H1 (cell line): Measurements from ENCODE around the gene TLR10. TPM values are rescaled to one million over a fixed set of nuclear protein-coding genes. Genes with fewer than 3 reads are reported as not detected.

Experiments
- BRCA1 ChIP-seq: IDR thresholded peaks from 2 replicates; pipeline ENCODE4 v1.6.1; 2012; ENCODE audit warnings: low read depth, low read length, improper control_type of control experiment
- CTBP2 ChIP-seq: IDR thresholded peaks from 2 replicates; pipeline ENCODE4 v1.7.0; 2011; ENCODE audit warnings: borderline replicate concordance, mild to moderate bottlenecking, moderate library complexity, mixed read lengths, low read length; ENCODE audit not compliant: insufficient read depth, insufficient read length
- EZH2 ChIP-seq: fragments of 200-600 bp; sonication (generic); IDR thresholded peaks from 2 replicates; pipeline ENCODE4 v1.7.1; 2012; ENCODE audit warnings: low read depth, mild to moderate bottlenecking, moderate library complexity, low read length, inconsistent platforms; ENCODE audit not compliant: severe bottlenecking
- KDM5A ChIP-seq: fragments of 200-600 bp; IDR thresholded peaks from 2 replicates; pipeline ENCODE4 v1.7.1; 2012; ENCODE audit warnings: mild to moderate bottlenecking, low read length, inconsistent platforms, mixed read lengths
- RNF2 ChIP-seq: fragments of 200-900, 300-1000 bp; sonication (generic); IDR thresholded peaks from 2 replicates; pipeline ENCODE4 v1.7.1; 2016; ENCODE audit warnings: borderline replicate concordance, low read depth, mild to moderate bottlenecking, antibody characterized with exemption, low read length; ENCODE audit not compliant: poor library complexity, severe bottlenecking; ENCODE audit errors: missing control alignments
- SAP30 ChIP-seq: fragments of 300-600 bp; sonication (generic); IDR thresholded peaks from 2 replicates; pipeline ENCODE4 v1.7.1; 2012; ENCODE audit warnings: low read length, moderate library complexity, mild to moderate bottlenecking, inconsistent platforms; ENCODE audit not compliant: insufficient read depth, insufficient replicate concordance
- TAF1 ChIP-seq: IDR thresholded peaks from 2 replicates; pipeline ENCODE4 v1.6.1; 2011; ENCODE audit warnings: mild to moderate bottlenecking, low read depth, low read length
- polyA plus RNA-seq, 7 experiments: library from polyadenylated mRNA; depleted of rRNA in 3 of 7; stranded (reverse) in 5 of 7; unstranded in 2 of 7; fragments of >200 nt in 5 of 7; fragments of 200-250 nt in 2 of 7; gene quantifications; 1 replicate in 5 of 7; 2 replicates in 1 of 7; 4 replicates in 1 of 7; pipeline versions ENCODE4 v1.2.1 to v1.2.3, GENCODE V29; 2011 to 2013; ENCODE audit warnings: missing spikeins in 2 of 7, mixed read lengths in 2 of 7
- total RNA-seq: library from RNA; stranded (reverse); fragmentation: NEBNext Ultra II Directional; extraction: Animal tissue kit (Norgen Biotek cat#: 25700); gene quantifications from 2 replicates; pipeline ENCODE4 v1.2.1, GENCODE V29; 2021
- TF ChIP-seq, protein P1 (sequence below): fragments of 300-600 bp; sonication (generic); IDR thresholded peaks from 2 replicates; pipeline ENCODE4 v1.7.1; 2012; ENCODE audit warnings: low read length, moderate library complexity, mild to moderate bottlenecking, inconsistent platforms; ENCODE audit not compliant: insufficient replicate concordance
- TF ChIP-seq, protein P2 (sequence below): IDR thresholded peaks from 2 replicates; pipeline ENCODE4 v1.6.1; 2011; ENCODE audit warnings: low read length, improper control_type of control experiment

Gene TLR10
- total and polyA plus RNA-seq, 2 of the 8 experiments (the other 6 are each of a cell fraction or from before 2014, with no cell fraction given): not detected

DNA sequence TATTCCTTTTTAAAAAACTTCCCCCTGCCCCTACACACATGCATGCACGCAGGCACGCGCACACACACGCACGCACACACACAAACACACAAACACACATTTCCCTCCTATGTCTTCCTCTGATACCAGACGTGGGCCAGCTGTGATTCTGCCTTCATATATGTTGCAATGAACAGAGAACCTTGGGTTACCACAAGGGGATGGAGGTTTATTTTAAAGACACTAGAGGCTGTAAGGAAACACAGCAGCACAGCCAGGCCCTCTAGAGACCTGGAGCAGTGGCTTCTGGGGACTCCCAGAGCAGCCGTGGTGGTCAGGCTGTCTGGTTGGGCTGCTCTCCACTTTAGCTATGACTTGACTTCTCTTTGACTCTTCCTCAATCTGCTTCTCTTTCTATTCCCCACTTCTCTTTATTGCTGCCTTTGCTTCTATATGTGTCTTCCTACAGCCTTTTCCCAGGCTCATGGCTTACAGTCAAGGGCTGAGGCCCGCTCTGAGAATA lies 3.2 kb upstream of the TLR10 start (continued):
- TF ChIP-seq, protein P1, sequence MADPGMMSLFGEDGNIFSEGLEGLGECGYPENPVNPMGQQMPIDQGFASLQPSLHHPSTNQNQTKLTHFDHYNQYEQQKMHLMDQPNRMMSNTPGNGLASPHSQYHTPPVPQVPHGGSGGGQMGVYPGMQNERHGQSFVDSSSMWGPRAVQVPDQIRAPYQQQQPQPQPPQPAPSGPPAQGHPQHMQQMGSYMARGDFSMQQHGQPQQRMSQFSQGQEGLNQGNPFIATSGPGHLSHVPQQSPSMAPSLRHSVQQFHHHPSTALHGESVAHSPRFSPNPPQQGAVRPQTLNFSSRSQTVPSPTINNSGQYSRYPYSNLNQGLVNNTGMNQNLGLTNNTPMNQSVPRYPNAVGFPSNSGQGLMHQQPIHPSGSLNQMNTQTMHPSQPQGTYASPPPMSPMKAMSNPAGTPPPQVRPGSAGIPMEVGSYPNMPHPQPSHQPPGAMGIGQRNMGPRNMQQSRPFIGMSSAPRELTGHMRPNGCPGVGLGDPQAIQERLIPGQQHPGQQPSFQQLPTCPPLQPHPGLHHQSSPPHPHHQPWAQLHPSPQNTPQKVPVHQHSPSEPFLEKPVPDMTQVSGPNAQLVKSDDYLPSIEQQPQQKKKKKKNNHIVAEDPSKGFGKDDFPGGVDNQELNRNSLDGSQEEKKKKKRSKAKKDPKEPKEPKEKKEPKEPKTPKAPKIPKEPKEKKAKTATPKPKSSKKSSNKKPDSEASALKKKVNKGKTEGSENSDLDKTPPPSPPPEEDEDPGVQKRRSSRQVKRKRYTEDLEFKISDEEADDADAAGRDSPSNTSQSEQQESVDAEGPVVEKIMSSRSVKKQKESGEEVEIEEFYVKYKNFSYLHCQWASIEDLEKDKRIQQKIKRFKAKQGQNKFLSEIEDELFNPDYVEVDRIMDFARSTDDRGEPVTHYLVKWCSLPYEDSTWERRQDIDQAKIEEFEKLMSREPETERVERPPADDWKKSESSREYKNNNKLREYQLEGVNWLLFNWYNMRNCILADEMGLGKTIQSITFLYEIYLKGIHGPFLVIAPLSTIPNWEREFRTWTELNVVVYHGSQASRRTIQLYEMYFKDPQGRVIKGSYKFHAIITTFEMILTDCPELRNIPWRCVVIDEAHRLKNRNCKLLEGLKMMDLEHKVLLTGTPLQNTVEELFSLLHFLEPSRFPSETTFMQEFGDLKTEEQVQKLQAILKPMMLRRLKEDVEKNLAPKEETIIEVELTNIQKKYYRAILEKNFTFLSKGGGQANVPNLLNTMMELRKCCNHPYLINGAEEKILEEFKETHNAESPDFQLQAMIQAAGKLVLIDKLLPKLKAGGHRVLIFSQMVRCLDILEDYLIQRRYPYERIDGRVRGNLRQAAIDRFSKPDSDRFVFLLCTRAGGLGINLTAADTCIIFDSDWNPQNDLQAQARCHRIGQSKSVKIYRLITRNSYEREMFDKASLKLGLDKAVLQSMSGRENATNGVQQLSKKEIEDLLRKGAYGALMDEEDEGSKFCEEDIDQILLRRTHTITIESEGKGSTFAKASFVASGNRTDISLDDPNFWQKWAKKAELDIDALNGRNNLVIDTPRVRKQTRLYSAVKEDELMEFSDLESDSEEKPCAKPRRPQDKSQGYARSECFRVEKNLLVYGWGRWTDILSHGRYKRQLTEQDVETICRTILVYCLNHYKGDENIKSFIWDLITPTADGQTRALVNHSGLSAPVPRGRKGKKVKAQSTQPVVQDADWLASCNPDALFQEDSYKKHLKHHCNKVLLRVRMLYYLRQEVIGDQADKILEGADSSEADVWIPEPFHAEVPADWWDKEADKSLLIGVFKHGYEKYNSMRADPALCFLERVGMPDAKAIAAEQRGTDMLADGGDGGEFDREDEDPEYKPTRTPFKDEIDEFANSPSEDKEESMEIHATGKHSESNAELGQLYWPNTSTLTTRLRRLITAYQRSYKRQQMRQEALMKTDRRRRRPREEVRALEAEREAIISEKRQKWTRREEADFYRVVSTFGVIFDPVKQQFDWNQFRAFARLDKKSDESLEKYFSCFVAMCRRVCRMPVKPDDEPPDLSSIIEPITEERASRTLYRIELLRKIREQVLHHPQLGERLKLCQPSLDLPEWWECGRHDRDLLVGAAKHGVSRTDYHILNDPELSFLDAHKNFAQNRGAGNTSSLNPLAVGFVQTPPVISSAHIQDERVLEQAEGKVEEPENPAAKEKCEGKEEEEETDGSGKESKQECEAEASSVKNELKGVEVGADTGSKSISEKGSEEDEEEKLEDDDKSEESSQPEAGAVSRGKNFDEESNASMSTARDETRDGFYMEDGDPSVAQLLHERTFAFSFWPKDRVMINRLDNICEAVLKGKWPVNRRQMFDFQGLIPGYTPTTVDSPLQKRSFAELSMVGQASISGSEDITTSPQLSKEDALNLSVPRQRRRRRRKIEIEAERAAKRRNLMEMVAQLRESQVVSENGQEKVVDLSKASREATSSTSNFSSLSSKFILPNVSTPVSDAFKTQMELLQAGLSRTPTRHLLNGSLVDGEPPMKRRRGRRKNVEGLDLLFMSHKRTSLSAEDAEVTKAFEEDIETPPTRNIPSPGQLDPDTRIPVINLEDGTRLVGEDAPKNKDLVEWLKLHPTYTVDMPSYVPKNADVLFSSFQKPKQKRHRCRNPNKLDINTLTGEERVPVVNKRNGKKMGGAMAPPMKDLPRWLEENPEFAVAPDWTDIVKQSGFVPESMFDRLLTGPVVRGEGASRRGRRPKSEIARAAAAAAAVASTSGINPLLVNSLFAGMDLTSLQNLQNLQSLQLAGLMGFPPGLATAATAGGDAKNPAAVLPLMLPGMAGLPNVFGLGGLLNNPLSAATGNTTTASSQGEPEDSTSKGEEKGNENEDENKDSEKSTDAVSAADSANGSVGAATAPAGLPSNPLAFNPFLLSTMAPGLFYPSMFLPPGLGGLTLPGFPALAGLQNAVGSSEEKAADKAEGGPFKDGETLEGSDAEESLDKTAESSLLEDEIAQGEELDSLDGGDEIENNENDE: no peak
- TF ChIP-seq BRCA1 (no peak), TAF1 (no peak), EZH2 (no peak), SAP30 (no peak), RNF2 (no peak), CTBP2 (no peak), KDM5A (no peak)
- TF ChIP-seq, protein P2, sequence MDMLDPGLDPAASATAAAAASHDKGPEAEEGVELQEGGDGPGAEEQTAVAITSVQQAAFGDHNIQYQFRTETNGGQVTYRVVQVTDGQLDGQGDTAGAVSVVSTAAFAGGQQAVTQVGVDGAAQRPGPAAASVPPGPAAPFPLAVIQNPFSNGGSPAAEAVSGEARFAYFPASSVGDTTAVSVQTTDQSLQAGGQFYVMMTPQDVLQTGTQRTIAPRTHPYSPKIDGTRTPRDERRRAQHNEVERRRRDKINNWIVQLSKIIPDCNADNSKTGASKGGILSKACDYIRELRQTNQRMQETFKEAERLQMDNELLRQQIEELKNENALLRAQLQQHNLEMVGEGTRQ: no peak
